CD4-positive, CD25-positive, alpha-beta regulatory T cell (primary cell): ENCODE data around the gene GSTM2. TPM values are rescaled to one million over a fixed set of nuclear protein-coding genes. Genes with fewer than 3 reads are reported as not detected.
A peak's percentile ranks its signal among the peaks of the same experiment; 100 is the strongest.
"Not testable (repeated sequence)": the region's sequence is repeated elsewhere in the genome, so short reads cannot be mapped to it uniquely, and the experiment has no call there.

Experiments used
- ATAC-seq, 2 donors: fragments of 150-1000 bp; cut with Tn5 transposase; one replicate each; pipeline ENCODE4 v1.10.0; 2021; ENCODE audit warnings: low read depth in 2 of 2, moderate number of reproducible peaks in 2 of 2, moderate library complexity in 1 of 2
- DNase-seq, 3 donors: peaks; one replicate each; pipeline versions ENCODE4 v3.0.0 to v3.0.0-alpha.2; 2012 to 2022; ENCODE audit warnings: mixed read lengths in 1 of 3
- H3K27ac ChIP-seq: one replicate; pipeline ENCODE4 v1.7.0; 2013; ENCODE audit warnings: mild to moderate bottlenecking, low read length; ENCODE audit not compliant: insufficient read depth, poor library complexity, severe bottlenecking
- H3K27me3 ChIP-seq: one replicate; pipeline ENCODE4 v1.7.0; 2013; ENCODE audit warnings: low read length; ENCODE audit not compliant: control insufficient read depth, insufficient read depth
- H3K36me3 ChIP-seq: one replicate; pipeline ENCODE4 v1.7.0; 2013; ENCODE audit warnings: mild to moderate bottlenecking, low read length, moderate library complexity; ENCODE audit not compliant: control insufficient read depth, insufficient read depth
- H3K4me1 ChIP-seq: 2 replicates; pipeline ENCODE4 v1.7.0; 2013; ENCODE audit warnings: mild to moderate bottlenecking, low read length; ENCODE audit not compliant: insufficient read depth, control insufficient read depth, poor library complexity, severe bottlenecking
- H3K4me3 ChIP-seq: one replicate; pipeline ENCODE4 v1.7.0; 2013; ENCODE audit warnings: low read depth, mild to moderate bottlenecking, low read length, moderate library complexity
- H3K9me3 ChIP-seq, 2 experiments: 1 replicate in 1 of 2; 2 replicates in 1 of 2; pipeline ENCODE4 v1.7.0; 2013; ENCODE audit warnings: low read length in 2 of 2, mild to moderate bottlenecking in 1 of 2, moderate library complexity in 1 of 2; ENCODE audit not compliant: control insufficient read depth in 2 of 2
- H3K27ac Mint-ChIP-seq, 3 donors: one replicate each; pipeline ENCODE4 v1.8.0; 2020 to 2022; ENCODE audit warnings: mild to moderate bottlenecking in 3 of 3, mixed read lengths in 3 of 3, moderate library complexity in 2 of 3
- H3K27me3 Mint-ChIP-seq: one replicate; pipeline ENCODE4 v1.8.0; 2022; ENCODE audit warnings: mild to moderate bottlenecking, mixed read lengths
- H3K36me3 Mint-ChIP-seq: one replicate; pipeline ENCODE4 v1.8.0; 2020; ENCODE audit warnings: mixed read lengths
- H3K4me1 Mint-ChIP-seq, 4 donors: one replicate each; pipeline ENCODE4 v1.8.0; 2020 to 2022; ENCODE audit warnings: mixed read lengths in 4 of 4, mild to moderate bottlenecking in 1 of 4
- H3K4me3 Mint-ChIP-seq, 4 donors: one replicate each; pipeline ENCODE4 v1.8.0; 2020 to 2022; ENCODE audit warnings: mild to moderate bottlenecking in 4 of 4, mixed read lengths in 4 of 4, moderate library complexity in 3 of 4
- H3K9me3 Mint-ChIP-seq, 7 donors: one replicate each; pipeline ENCODE4 v1.8.0; 2020 to 2022; ENCODE audit warnings: mixed read lengths in 7 of 7, mild to moderate bottlenecking in 3 of 7, moderate library complexity in 2 of 7
- polyA plus RNA-seq, 4 donors: library from polyadenylated mRNA; unstranded; fragments of 300-500 nt; fragmentation: Illumina TruSeq; gene quantifications; one replicate each; pipeline ENCODE4 v1.2.3, GENCODE V29; 2021
- total RNA-seq: library from RNA; stranded (reverse); gene quantifications from one replicate; pipeline ENCODE4 v1.2.3, GENCODE V29; 2022

The GSTM2 gene
- total and polyA plus RNA-seq, 5 donors from 2014 or later: 8.0 to 36.2 (median 11.8) TPM

DNA sequence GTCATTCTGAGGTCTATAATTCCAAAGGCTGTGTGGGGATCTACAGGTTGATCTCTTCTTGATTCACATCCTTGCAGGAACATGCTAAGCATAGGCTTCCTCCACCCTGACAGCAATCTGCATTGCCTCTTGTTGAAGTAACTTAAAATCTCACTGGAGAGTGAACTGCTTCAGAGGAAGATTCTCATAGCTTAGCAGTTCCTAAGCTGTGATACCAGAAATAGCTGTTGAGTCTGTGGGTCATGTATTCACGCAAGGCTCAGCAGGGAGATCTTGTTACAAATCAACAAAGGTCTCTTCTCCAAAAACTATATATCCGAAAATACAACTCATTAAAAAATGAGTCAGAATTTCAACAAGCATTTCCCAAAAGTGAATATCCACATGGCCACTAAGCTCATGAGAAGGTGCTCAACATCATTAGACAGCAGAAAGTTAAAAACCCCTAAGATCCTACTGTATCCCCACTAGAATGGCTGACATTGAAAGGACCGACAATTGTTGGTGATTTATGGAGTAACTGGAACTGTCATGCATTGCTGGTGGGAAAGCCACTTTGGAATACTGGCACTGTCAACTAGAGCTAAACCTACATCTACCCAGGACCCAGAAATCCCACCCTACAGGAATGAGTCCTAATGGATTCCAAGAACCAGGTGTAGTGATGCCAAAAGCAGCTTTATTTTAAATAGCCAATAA is 9.0 kb downstream of the GSTM2 start:
- not testable (repeated sequence) for H3K27me3 Mint-ChIP-seq, H3K4me1 Mint-ChIP-seq, H3K27ac ChIP-seq, H3K36me3 Mint-ChIP-seq, H3K36me3 ChIP-seq, H3K4me1 ChIP-seq, H3K4me3 ChIP-seq, H3K27ac Mint-ChIP-seq, H3K9me3 ChIP-seq, ATAC-seq, H3K27me3 ChIP-seq, H3K4me3 Mint-ChIP-seq, DNase-seq, H3K9me3 Mint-ChIP-seq

DNA sequence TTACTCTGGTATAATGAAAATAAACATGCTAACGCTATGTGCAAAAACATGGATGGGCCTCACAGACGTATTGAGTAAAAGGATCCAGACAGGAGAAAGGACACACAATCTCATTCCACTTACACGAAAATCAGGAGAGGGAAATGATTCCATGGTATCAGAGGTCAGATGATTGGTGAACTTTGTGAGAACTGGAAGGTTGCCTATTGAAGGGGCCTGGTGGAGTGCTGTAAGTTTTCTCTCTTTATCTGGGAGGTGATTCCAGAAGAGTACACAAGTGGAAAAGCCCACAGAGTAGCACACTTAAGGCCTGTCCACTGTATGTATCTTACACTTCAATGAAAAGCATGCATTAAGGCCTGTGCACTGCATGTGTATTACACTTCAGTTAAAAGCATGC is 9.6 kb downstream of the GSTM2 start:
- Mint-ChIP-seq H3K27ac (no peak overlapping the region), H3K36me3 (no peaks in the 10 kb centered on the region), H3K27me3 (no peaks in the 10 kb centered on the region), H3K4me3 (no peak overlapping the region), H3K9me3 (no peaks in the 10 kb centered on the region), H3K4me1 (no peaks in the 10 kb centered on the region)
- Histone ChIP-seq H3K36me3 (no peaks in the 10 kb centered on the region), H3K9me3 (no peaks in the 10 kb centered on the region), H3K4me3 (no peak overlapping the region), H3K27me3 (no peaks in the 10 kb centered on the region), H3K4me1 (no peaks in the 10 kb centered on the region), H3K27ac (no peak overlapping the region)
- DNase-seq: no peak
- no peak for ATAC-seq

DNA sequence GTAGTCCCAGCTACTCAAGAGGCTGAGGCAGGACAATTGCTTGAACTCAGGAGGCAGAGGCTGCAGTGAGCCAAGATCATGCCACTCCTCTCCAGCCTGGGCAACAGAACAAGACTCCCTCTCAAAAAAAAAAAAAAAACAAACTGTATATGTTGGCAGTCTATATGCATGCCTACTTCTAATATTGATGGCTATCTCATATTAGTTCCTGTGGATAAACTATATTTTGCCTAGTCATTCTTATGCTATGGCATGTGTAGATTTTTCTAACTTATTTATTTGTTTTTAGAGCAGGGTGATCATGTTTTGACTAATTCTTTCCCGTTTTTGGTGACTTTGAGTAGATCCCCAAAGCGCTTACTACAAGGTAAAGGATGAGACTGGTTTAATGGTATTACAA is 10.8 kb downstream of the GSTM2 start:
- H3K9me3 Mint-ChIP-seq, H3K36me3 Mint-ChIP-seq, H3K4me1 Mint-ChIP-seq, H3K27ac ChIP-seq, H3K27me3 ChIP-seq, H3K4me3 Mint-ChIP-seq, H3K27ac Mint-ChIP-seq, H3K36me3 ChIP-seq, H3K4me1 ChIP-seq, H3K4me3 ChIP-seq, H3K9me3 ChIP-seq, ATAC-seq, DNase-seq, H3K27me3 Mint-ChIP-seq: not testable (repeated sequence)

DNA sequence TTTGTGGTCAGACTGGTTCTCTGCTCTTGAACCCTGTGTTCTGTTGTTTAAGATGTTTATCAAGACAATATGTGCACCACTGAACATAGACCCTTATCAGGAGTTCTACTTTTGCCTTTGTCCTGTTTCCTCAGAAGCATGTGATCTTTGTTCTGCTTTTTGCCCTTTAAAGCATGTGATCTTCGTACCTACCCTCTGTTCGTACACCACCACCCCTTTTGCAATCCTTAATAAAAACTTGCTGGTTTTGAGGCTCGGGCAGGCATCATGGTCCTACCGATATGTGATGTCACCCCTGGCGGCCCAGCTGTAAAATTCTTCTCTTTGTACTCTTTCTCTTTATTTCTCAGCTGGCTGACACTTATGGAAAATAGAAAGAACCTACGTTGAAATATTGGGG is 16.9 kb downstream of the GSTM2 start:
- H3K4me3 Mint-ChIP-seq, H3K36me3 Mint-ChIP-seq, H3K9me3 ChIP-seq, H3K9me3 Mint-ChIP-seq, H3K36me3 ChIP-seq, H3K27me3 ChIP-seq, H3K27me3 Mint-ChIP-seq, H3K4me1 Mint-ChIP-seq, H3K27ac ChIP-seq, H3K4me3 ChIP-seq, H3K27ac Mint-ChIP-seq, H3K4me1 ChIP-seq, ATAC-seq, DNase-seq: not testable (repeated sequence)

DNA sequence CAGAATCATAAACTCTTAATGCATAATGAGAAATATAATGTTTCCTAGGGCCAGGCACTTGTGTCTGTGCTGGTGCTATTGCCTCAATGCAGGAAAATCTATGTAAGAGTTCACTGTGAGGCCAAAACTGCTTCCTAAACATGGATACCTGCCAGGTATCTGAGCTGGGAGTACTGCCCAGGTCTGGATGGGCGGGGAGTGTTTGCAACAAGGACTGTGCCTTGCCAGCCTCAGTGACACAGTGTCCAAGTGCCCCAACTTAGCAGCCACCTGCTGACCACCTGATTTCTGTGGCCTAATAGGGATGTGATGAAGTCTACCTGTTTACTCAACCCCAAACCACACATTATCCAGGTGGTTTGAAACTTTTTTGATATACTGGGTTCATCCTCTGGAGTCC is 17.5 kb downstream of the GSTM2 start:
- DNase-seq, H3K4me3 Mint-ChIP-seq, H3K27ac Mint-ChIP-seq, H3K27me3 Mint-ChIP-seq, H3K27ac ChIP-seq, H3K36me3 Mint-ChIP-seq, ATAC-seq, H3K4me3 ChIP-seq, H3K36me3 ChIP-seq, H3K9me3 Mint-ChIP-seq, H3K4me1 Mint-ChIP-seq, H3K27me3 ChIP-seq, H3K4me1 ChIP-seq, H3K9me3 ChIP-seq: not testable (repeated sequence)

DNA sequence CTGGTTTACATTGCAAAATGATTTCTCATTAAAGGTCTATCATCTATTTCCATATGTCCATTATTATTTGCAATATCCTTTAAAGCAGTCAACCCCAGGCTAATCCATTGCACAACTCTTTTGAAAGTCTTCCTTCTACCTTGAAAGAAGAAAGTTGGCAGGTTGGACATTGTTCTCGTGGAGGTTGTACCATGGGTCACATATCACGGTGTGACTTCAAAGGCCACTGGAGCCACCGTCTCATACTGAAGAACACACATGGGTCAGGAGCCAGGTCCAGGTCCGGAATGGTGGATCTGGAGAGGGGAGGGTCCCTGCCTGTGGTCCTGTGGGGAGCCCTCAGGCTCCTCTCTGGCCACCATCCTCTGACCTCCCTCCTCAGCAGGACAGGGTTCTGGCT is 18.0 kb downstream of the GSTM2 start:
- not testable (repeated sequence) for H3K27ac ChIP-seq, H3K27me3 Mint-ChIP-seq, H3K36me3 ChIP-seq, H3K4me1 ChIP-seq, H3K27ac Mint-ChIP-seq, H3K36me3 Mint-ChIP-seq, ATAC-seq, H3K4me3 Mint-ChIP-seq, DNase-seq, H3K4me1 Mint-ChIP-seq, H3K9me3 ChIP-seq, H3K9me3 Mint-ChIP-seq, H3K27me3 ChIP-seq, H3K4me3 ChIP-seq

DNA sequence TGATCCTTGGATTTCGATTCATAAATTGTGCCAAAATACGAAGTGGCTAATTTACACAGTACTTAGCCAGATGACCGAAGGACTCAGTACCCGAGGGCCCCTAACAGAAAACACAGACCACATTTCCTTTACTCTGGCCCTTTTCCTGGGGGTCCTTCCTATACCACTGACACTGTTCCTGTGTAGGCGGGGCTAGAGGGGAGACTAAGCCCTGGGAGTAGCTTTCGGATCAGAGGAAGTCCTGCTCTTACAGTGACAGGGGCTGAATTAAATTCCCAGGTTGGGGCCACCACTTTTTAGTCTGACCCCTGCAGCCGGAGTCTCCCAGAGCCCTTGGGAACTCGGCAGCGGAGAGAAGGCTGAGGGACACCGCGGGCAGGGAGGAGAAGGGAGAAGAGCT is 19.3 kb downstream of the GSTM2 start:
- H3K27me3 Mint-ChIP-seq, H3K4me3 ChIP-seq, H3K27ac ChIP-seq, H3K4me1 ChIP-seq, H3K9me3 ChIP-seq, ATAC-seq, H3K9me3 Mint-ChIP-seq, H3K36me3 ChIP-seq, H3K36me3 Mint-ChIP-seq, DNase-seq, H3K27me3 ChIP-seq: not testable (repeated sequence)
- Mint-ChIP-seq H3K4me3 (peak overlapping the region in 3 of 4 donors; percentile 88 to 94 (median 92)), H3K4me1 (peaks cover 0 to 14% (median 0%) of the 10 kb centered on the region in 4 donors), H3K27ac (peak overlapping the region in 2 of 3 donors; percentile 64 to 90)

DNA sequence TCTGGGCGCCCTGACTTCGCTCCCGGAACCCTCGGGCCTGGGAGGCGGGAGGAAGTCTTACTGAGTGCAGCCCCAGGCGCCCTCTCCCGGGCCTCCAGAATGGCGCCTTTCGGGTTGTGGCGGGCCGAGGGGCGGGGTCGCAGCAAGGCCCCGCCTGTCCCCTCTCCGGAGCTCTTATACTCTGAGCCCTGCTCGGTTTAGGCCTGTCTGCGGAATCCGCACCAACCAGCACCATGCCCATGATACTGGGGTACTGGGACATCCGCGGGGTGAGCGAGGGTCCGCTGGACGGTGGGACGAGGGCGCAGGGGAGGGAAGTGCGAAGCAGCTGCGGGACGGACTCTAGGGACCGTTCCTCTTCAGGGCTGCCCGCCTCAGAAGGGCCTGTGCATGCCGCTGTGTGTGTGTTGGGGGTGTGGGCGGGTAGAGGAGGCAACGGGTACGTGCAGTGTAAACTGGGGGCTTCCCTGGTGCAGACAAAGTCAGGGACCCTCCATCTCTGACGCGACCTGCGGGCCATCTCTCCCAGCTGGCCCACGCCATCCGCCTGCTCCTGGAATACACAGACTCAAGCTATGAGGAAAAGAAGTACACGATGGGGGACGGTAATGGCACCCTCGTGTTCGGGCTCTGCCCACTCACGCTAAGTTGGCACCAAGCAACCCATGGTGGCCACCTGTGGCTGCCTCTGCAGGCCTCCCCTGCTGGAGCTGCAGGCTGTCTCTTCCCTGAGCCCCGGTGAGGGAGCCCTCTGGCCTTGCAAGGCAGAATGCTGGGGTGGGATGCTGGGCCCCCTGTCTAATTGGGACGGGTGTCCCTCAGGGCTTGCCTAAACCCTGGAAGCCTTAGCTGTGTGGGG is 20.0 kb downstream of the GSTM2 start, which contains the start of gene GSTM1:
Gene GSTM1 (plus strand): TSS at position 177 of the 859 bp plus-strand sequence. CDS start 57 bp downstream, at position 234.
- Histone ChIP-seq H3K27me3 (no peaks in the 10 kb centered on the region), H3K4me1 (no peaks in the 10 kb centered on the region), H3K36me3 (no peaks in the 10 kb centered on the region), H3K9me3 (no peaks in the 10 kb centered on the region), H3K27ac (no peak within 1 kb of the TSS), H3K4me3 (peak within 1 kb of the TSS; percentile 26)
- Mint-ChIP-seq H3K9me3 (no peaks in the 10 kb centered on the region), H3K4me1 (peaks cover 0 to 14% (median 0%) of the 10 kb centered on the region in 4 donors), H3K27me3 (no peaks in the 10 kb centered on the region), H3K4me3 (peak within 1 kb of the TSS in 3 of 4 donors; percentile 88 to 94 (median 92)), H3K36me3 (no peaks in the 10 kb centered on the region), H3K27ac (peak within 1 kb of the TSS in 2 of 3 donors; percentile 74 to 90)
- DNase-seq (peak in 2 of 3 donors; percentile 67 to 80), ATAC-seq (peak in 1 of 2 donors; percentile 99)
